GM23338 (cell line): ENCODE results near the gene ALDH2. TPM values are rescaled to one million over a fixed set of nuclear protein-coding genes. Genes with fewer than 3 reads are reported as not detected.
A peak's percentile ranks its signal among the peaks of the same experiment; 100 is the strongest.
"Not testable (repeated sequence)": the region's sequence is repeated elsewhere in the genome, so short reads cannot be mapped to it uniquely, and the experiment has no call there.

Source experiments
- ATAC-seq: fragments of 200-7000 bp; cut with Tn5 transposase; 3 replicates; pipeline ENCODE4 v1.9.1; 2020
- DNase-seq: peaks from one replicate; pipeline ENCODE4 v3.0.0-alpha.2; 2015; ENCODE audit warnings: low spot score
- H2AFZ ChIP-seq: fragments of 200-600 bp; sonication (generic); 2 replicates; pipeline ENCODE4 v1.8.0; 2016; ENCODE audit warnings: antibody characterized with exemption, mild to moderate bottlenecking, moderate library complexity
- H3F3A ChIP-seq: fragments of 200-600 bp; sonication (generic); replicated peaks from 2 replicates; pipeline ENCODE4 v1.8.0; 2017; ENCODE audit warnings: antibody characterized with exemption, mixed run types, low read depth
- H3K27ac ChIP-seq: fragments of 200-600 bp; sonication (generic); 2 replicates; pipeline ENCODE4 v1.6.1; 2016; ENCODE audit warnings: low read depth
- H3K27me3 ChIP-seq: fragments of 200-600 bp; sonication (generic); 2 replicates; pipeline ENCODE4 v1.8.0; 2016; ENCODE audit warnings: mild to moderate bottlenecking, mixed run types, moderate library complexity; ENCODE audit not compliant: insufficient read depth
- H3K36me3 ChIP-seq: fragments of 200-600 bp; sonication (generic); 2 replicates; pipeline ENCODE4 v1.8.0; 2016; ENCODE audit warnings: mild to moderate bottlenecking; ENCODE audit not compliant: insufficient read depth
- H3K4me1 ChIP-seq: fragments of 200-600 bp; sonication (generic); 2 replicates; pipeline ENCODE4 v1.8.0; 2016; ENCODE audit warnings: mild to moderate bottlenecking, moderate library complexity; ENCODE audit not compliant: insufficient read depth
- H3K4me2 ChIP-seq: fragments of 200-600 bp; sonication (generic); 2 replicates; pipeline ENCODE4 v1.7.1; 2017; ENCODE audit warnings: mixed run types
- H3K4me3 ChIP-seq: fragments of 200-600 bp; sonication (generic); 2 replicates; pipeline ENCODE4 v1.6.1; 2016; ENCODE audit warnings: mixed run types
- H3K79me2 ChIP-seq: fragments of 200-600 bp; sonication (generic); replicated peaks from 2 replicates; pipeline ENCODE4 v1.8.0; 2017; ENCODE audit warnings: mild to moderate bottlenecking; ENCODE audit not compliant: insufficient read depth
- H3K9me2 ChIP-seq: fragments of 200-600 bp; sonication (generic); 2 replicates; pipeline ENCODE4 v1.8.0; 2017; ENCODE audit not compliant: insufficient read depth
- H4K20me1 ChIP-seq: fragments of 200-600 bp; sonication (generic); replicated peaks from 2 replicates; pipeline ENCODE4 v1.8.0; 2017; ENCODE audit warnings: mild to moderate bottlenecking; ENCODE audit not compliant: insufficient read depth
- H3K27ac Mint-ChIP-seq: 2 replicates; pipeline ENCODE4 v1.8.0; 2020; ENCODE audit warnings: inconsistent platforms, mild to moderate bottlenecking, moderate library complexity, mixed read lengths
- H3K27me3 Mint-ChIP-seq: 3 replicates; pipeline ENCODE4 v1.8.0; 2022; ENCODE audit warnings: low read depth, mild to moderate bottlenecking, moderate library complexity, mixed read lengths, inconsistent platforms; ENCODE audit not compliant: insufficient read depth, poor library complexity
- H3K36me3 Mint-ChIP-seq: 3 replicates; pipeline ENCODE4 v1.8.0; 2021; ENCODE audit warnings: low read depth, mild to moderate bottlenecking, inconsistent platforms, moderate library complexity, mixed read lengths
- H3K4me1 Mint-ChIP-seq: 3 replicates; pipeline ENCODE4 v1.8.0; 2020; ENCODE audit warnings: mild to moderate bottlenecking, inconsistent platforms, mixed read lengths
- H3K4me3 Mint-ChIP-seq: 3 replicates; pipeline ENCODE4 v1.8.0; 2021; ENCODE audit warnings: moderate library complexity, mild to moderate bottlenecking, inconsistent platforms, mixed read lengths
- H3K9me3 Mint-ChIP-seq: 3 replicates; pipeline ENCODE4 v1.8.0; 2020; ENCODE audit warnings: moderate library complexity, mild to moderate bottlenecking, inconsistent platforms, mixed read lengths
- CREB1 ChIP-seq: fragments of 250-450 bp; sonication (Bioruptor Pico); IDR thresholded peaks from 2 replicates; pipeline ENCODE4 v1.5.0; 2020; ENCODE audit warnings: low read depth, mild to moderate bottlenecking, moderate library complexity
- JUNB ChIP-seq: IDR thresholded peaks from one replicate; pipeline ENCODE4 v1.6.1; 2016; ENCODE audit warnings: antibody characterized with exemption; ENCODE audit not compliant: unreplicated experiment
- ZNF331 ChIP-seq: fragments of 250-450 bp; sonication (Bioruptor Pico); IDR thresholded peaks from 2 replicates; pipeline ENCODE4 v1.5.0; 2020; ENCODE audit warnings: low read depth, mild to moderate bottlenecking, moderate library complexity
- polyA plus RNA-seq: library from polyadenylated mRNA; unstranded; fragments of >200 nt; fragmentation: Nextera tagmentation; extraction: Ambion mirVana; gene quantifications from 2 replicates; pipeline ENCODE4 v1.2.1, GENCODE V29; 2016
- total RNA-seq: library from RNA; depleted of rRNA; stranded (reverse); fragments of >200 nt; shearing (Covaris generic); gene quantifications from 2 replicates; pipeline ENCODE4 v1.2.3, GENCODE V29; 2014
- TF ChIP-seq, protein P1 (sequence below), 2 experiments: fragments of 200-600 bp in 1 of 2; sonication (generic) in 1 of 2; conservative IDR thresholded peaks; 2 replicates each; pipeline versions ENCODE4 v1.5.1 to v1.6.1; 2016 to 2017; ENCODE audit warnings: antibody characterized with exemption in 2 of 2, low read depth in 2 of 2, mild to moderate bottlenecking in 2 of 2, moderate library complexity in 1 of 2
- TF ChIP-seq, protein P2 (sequence below): IDR thresholded peaks from one replicate; pipeline ENCODE4 v1.6.1; 2018; ENCODE audit warnings: antibody characterized with exemption; ENCODE audit not compliant: unreplicated experiment
- TF ChIP-seq, protein P3 (sequence below): IDR thresholded peaks from 2 replicates; pipeline ENCODE4 v1.6.1; 2016; ENCODE audit warnings: antibody characterized with exemption
- TF ChIP-seq, protein P4 (sequence below): fragments of 250-450 bp; sonication (Bioruptor Pico); IDR thresholded peaks from 2 replicates; pipeline ENCODE4 v1.5.0; 2020; ENCODE audit warnings: mild to moderate bottlenecking, moderate library complexity

ALDH2 gene
- total and polyA plus RNA-seq, 2 experiments from 2014 or later: 14.9 to 50.5 TPM

DNA sequence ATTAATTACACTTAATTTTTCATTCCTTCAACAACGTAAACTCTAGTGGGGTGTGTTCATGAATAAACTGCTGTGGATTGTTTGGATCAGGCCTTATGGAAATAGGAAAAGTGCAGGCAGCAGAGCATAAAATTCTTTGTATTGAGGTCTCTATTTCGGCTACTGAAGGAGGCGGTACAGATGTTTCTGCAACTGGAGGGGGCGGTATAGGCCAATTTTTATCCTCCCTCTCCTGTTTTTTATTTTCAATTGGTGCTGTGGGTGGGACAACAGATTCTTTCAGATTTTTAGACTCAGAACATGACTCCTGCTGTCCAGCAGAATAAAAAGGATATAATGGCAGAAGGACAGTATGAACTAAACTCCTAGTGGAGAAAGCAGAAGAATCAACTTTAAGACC is 57.6 kb downstream of the ALDH2 start:
- not testable (repeated sequence) for H3K27ac ChIP-seq, H3K79me2 ChIP-seq, H3K36me3 Mint-ChIP-seq, H3F3A ChIP-seq, H3K4me3 ChIP-seq, H3K4me1 ChIP-seq, H3K4me2 ChIP-seq, H4K20me1 ChIP-seq, H3K4me3 Mint-ChIP-seq, H2AFZ ChIP-seq, H3K36me3 ChIP-seq, H3K9me2 ChIP-seq, H3K9me3 Mint-ChIP-seq, H3K27ac Mint-ChIP-seq, H3K27me3 ChIP-seq, H3K27me3 Mint-ChIP-seq
- ATAC-seq (peak; percentile 41; the same call in 2 of the 3 replicates), DNase-seq (peak; percentile 48)
- TF ChIP-seq, protein P1, sequence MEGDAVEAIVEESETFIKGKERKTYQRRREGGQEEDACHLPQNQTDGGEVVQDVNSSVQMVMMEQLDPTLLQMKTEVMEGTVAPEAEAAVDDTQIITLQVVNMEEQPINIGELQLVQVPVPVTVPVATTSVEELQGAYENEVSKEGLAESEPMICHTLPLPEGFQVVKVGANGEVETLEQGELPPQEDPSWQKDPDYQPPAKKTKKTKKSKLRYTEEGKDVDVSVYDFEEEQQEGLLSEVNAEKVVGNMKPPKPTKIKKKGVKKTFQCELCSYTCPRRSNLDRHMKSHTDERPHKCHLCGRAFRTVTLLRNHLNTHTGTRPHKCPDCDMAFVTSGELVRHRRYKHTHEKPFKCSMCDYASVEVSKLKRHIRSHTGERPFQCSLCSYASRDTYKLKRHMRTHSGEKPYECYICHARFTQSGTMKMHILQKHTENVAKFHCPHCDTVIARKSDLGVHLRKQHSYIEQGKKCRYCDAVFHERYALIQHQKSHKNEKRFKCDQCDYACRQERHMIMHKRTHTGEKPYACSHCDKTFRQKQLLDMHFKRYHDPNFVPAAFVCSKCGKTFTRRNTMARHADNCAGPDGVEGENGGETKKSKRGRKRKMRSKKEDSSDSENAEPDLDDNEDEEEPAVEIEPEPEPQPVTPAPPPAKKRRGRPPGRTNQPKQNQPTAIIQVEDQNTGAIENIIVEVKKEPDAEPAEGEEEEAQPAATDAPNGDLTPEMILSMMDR (conservative IDR thresholded peaks at IDR 0.05; ENCODE audit: low read depth in 2 of 2): peak; percentile 61 to 80
- H3K4me1 Mint-ChIP-seq: peaks cover 40% of the 10 kb centered on the region

DNA sequence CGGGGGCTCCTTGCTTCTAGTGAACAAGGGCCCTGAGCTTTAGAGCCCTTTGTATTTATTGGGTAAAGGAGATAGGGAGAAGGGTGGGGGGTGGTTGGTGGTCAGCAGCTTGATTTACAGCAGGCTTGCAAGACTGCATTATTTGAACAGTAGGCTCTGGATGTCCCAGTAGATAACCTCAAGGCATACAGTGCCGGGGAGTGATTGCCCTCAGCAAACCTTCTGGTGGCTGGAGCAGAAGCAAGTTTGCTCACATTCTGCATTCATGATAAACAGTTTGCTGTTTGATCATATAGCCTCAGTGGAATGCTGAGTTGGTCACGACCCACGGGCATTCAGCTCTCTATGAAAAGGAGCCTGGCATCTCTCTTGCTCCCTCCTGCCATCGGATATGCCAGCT is 58.8 kb downstream of the ALDH2 start:
- no peak overlapping the region for H3K4me3 Mint-ChIP-seq

More for the DNA sequence above, 58.8 kb downstream of the ALDH2 start:
- Mint-ChIP-seq H3K27me3 (peaks cover 6% of the 10 kb centered on the region), H3K27ac (no peak overlapping the region), H3K9me3 (peaks cover 8% of the 10 kb centered on the region; the same call in 2 of the 3 replicates), H3K4me1 (peaks cover 29% of the 10 kb centered on the region), H3K36me3 (no peaks in the 10 kb centered on the region)
- H3K4me2 ChIP-seq: no peak overlapping the region
- ATAC-seq (no peak), DNase-seq (no peak)
- H3K4me1 ChIP-seq: no peaks in the 10 kb centered on the region; the same call in 1 of the 2 replicates
- TF ChIP-seq, protein P2, sequence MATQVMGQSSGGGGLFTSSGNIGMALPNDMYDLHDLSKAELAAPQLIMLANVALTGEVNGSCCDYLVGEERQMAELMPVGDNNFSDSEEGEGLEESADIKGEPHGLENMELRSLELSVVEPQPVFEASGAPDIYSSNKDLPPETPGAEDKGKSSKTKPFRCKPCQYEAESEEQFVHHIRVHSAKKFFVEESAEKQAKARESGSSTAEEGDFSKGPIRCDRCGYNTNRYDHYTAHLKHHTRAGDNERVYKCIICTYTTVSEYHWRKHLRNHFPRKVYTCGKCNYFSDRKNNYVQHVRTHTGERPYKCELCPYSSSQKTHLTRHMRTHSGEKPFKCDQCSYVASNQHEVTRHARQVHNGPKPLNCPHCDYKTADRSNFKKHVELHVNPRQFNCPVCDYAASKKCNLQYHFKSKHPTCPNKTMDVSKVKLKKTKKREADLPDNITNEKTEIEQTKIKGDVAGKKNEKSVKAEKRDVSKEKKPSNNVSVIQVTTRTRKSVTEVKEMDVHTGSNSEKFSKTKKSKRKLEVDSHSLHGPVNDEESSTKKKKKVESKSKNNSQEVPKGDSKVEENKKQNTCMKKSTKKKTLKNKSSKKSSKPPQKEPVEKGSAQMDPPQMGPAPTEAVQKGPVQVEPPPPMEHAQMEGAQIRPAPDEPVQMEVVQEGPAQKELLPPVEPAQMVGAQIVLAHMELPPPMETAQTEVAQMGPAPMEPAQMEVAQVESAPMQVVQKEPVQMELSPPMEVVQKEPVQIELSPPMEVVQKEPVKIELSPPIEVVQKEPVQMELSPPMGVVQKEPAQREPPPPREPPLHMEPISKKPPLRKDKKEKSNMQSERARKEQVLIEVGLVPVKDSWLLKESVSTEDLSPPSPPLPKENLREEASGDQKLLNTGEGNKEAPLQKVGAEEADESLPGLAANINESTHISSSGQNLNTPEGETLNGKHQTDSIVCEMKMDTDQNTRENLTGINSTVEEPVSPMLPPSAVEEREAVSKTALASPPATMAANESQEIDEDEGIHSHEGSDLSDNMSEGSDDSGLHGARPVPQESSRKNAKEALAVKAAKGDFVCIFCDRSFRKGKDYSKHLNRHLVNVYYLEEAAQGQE: no peak
- TF ChIP-seq, protein P3, sequence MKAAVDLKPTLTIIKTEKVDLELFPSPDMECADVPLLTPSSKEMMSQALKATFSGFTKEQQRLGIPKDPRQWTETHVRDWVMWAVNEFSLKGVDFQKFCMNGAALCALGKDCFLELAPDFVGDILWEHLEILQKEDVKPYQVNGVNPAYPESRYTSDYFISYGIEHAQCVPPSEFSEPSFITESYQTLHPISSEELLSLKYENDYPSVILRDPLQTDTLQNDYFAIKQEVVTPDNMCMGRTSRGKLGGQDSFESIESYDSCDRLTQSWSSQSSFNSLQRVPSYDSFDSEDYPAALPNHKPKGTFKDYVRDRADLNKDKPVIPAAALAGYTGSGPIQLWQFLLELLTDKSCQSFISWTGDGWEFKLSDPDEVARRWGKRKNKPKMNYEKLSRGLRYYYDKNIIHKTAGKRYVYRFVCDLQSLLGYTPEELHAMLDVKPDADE: no peak
- TF ChIP-seq JUNB (no peak), ZNF331 (no peak), CREB1 (no peak)
- TF ChIP-seq, protein P4, sequence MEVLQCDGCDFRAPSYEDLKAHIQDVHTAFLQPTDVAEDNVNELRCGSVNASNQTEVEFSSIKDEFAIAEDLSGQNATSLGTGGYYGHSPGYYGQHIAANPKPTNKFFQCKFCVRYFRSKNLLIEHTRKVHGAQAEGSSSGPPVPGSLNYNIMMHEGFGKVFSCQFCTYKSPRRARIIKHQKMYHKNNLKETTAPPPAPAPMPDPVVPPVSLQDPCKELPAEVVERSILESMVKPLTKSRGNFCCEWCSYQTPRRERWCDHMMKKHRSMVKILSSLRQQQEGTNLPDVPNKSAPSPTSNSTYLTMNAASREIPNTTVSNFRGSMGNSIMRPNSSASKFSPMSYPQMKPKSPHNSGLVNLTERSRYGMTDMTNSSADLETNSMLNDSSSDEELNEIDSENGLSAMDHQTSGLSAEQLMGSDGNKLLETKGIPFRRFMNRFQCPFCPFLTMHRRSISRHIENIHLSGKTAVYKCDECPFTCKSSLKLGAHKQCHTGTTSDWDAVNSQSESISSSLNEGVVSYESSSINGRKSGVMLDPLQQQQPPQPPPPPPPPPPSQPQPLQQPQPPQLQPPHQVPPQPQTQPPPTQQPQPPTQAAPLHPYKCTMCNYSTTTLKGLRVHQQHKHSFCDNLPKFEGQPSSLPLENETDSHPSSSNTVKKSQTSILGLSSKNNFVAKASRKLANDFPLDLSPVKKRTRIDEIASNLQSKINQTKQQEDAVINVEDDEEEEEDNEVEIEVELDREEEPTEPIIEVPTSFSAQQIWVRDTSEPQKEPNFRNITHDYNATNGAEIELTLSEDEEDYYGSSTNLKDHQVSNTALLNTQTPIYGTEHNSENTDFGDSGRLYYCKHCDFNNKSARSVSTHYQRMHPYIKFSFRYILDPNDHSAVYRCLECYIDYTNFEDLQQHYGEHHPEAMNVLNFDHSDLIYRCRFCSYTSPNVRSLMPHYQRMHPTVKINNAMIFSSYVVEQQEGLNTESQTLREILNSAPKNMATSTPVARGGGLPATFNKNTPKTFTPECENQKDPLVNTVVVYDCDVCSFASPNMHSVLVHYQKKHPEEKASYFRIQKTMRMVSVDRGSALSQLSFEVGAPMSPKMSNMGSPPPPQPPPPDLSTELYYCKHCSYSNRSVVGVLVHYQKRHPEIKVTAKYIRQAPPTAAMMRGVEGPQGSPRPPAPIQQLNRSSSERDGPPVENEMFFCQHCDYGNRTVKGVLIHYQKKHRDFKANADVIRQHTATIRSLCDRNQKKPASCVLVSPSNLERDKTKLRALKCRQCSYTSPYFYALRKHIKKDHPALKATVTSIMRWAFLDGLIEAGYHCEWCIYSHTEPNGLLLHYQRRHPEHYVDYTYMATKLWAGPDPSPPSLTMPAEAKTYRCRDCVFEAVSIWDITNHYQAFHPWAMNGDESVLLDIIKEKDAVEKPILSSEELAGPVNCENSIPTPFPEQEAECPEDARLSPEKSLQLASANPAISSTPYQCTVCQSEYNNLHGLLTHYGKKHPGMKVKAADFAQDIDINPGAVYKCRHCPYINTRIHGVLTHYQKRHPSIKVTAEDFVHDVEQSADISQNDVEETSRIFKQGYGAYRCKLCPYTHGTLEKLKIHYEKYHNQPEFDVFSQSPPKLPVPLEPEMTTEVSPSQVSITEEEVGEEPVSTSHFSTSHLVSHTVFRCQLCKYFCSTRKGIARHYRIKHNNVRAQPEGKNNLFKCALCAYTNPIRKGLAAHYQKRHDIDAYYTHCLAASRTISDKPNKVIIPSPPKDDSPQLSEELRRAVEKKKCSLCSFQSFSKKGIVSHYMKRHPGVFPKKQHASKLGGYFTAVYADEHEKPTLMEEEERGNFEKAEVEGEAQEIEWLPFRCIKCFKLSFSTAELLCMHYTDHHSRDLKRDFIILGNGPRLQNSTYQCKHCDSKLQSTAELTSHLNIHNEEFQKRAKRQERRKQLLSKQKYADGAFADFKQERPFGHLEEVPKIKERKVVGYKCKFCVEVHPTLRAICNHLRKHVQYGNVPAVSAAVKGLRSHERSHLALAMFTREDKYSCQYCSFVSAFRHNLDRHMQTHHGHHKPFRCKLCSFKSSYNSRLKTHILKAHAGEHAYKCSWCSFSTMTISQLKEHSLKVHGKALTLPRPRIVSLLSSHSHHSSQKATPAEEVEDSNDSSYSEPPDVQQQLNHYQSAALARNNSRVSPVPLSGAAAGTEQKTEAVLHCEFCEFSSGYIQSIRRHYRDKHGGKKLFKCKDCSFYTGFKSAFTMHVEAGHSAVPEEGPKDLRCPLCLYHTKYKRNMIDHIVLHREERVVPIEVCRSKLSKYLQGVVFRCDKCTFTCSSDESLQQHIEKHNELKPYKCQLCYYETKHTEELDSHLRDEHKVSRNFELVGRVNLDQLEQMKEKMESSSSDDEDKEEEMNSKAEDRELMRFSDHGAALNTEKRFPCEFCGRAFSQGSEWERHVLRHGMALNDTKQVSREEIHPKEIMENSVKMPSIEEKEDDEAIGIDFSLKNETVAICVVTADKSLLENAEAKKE (CRISPR knock-in tag): no peak
- no peak overlapping the region for H3K27ac ChIP-seq
- no peak overlapping the region for H2AFZ ChIP-seq
- no peaks in the 10 kb centered on the region for H3K9me2 ChIP-seq
- H3F3A ChIP-seq: no peaks in the 10 kb centered on the region
- H3K79me2 ChIP-seq: no peaks in the 10 kb centered on the region
- no peaks in the 10 kb centered on the region for H3K27me3 ChIP-seq
- no peaks in the 10 kb centered on the region for H3K36me3 ChIP-seq
- no peaks in the 10 kb centered on the region for H4K20me1 ChIP-seq
- H3K4me3 ChIP-seq: no peak overlapping the region
